HCT116 (cell line): ENCODE results near the gene GRIK4.

Experiments
- REST ChIP-seq: IDR thresholded peaks from 2 replicates; pipeline ENCODE4 v1.6.1; 2012; ENCODE audit warnings: low read depth
- ZBTB33 ChIP-seq: IDR thresholded peaks from 2 replicates; pipeline ENCODE4 v1.6.1; 2011; ENCODE audit warnings: mild to moderate bottlenecking, low read length, moderate library complexity; ENCODE audit not compliant: insufficient replicate concordance; ENCODE audit errors: extremely low read depth
- ZNF274 ChIP-seq: fragments of 200-500 bp; sonication (Bioruptor generic); IDR thresholded peaks from 2 replicates; pipeline ENCODE4 v1.6.1; 2014; ENCODE audit warnings: mild to moderate bottlenecking, low read depth, low read length, inconsistent platforms
- TF ChIP-seq, protein P1 (sequence below), 3 experiments: fragments of 200-600 bp in 1 of 3; sonication (generic) in 1 of 3; IDR thresholded peaks in 2 of 3; conservative IDR thresholded peaks in 1 of 3; 2 replicates each; pipeline ENCODE4 v1.5.1; 2012 to 2017; ENCODE audit warnings: low read depth in 2 of 3, low read length in 2 of 3, antibody characterized with exemption in 1 of 3, borderline replicate concordance in 1 of 3, control low read depth in 1 of 3, mild to moderate bottlenecking in 1 of 3, mixed read lengths in 1 of 3, mixed run types in 1 of 3, moderate library complexity in 1 of 3; ENCODE audit not compliant: insufficient read depth in 1 of 3

GRCh38 chr11:120613264-120614226, 102.0 kb downstream of the GRIK4 start:
- TF ChIP-seq ZBTB33 (no peak), REST (no peak), ZNF274 (no peak)
- TF ChIP-seq, protein P1, sequence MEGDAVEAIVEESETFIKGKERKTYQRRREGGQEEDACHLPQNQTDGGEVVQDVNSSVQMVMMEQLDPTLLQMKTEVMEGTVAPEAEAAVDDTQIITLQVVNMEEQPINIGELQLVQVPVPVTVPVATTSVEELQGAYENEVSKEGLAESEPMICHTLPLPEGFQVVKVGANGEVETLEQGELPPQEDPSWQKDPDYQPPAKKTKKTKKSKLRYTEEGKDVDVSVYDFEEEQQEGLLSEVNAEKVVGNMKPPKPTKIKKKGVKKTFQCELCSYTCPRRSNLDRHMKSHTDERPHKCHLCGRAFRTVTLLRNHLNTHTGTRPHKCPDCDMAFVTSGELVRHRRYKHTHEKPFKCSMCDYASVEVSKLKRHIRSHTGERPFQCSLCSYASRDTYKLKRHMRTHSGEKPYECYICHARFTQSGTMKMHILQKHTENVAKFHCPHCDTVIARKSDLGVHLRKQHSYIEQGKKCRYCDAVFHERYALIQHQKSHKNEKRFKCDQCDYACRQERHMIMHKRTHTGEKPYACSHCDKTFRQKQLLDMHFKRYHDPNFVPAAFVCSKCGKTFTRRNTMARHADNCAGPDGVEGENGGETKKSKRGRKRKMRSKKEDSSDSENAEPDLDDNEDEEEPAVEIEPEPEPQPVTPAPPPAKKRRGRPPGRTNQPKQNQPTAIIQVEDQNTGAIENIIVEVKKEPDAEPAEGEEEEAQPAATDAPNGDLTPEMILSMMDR (IDR thresholded peaks at IDR 0.05 in 2 of 3, conservative IDR thresholded peaks at IDR 0.05 in 1 of 3; ENCODE audit: borderline replicate concordance in 1 of 3, insufficient read depth in 1 of 3, low read depth in 2 of 3, low read length in 2 of 3), result no peak
